HCT116 (cell line): Measurements from ENCODE around the gene OBSCN. TPM values are rescaled to one million over a fixed set of nuclear protein-coding genes. Genes with fewer than 3 reads are reported as not detected.

Experiments used
- ATAC-seq: fragments of 200-7000 bp; cut with Tn5 transposase; 2 replicates; pipeline ENCODE4 v1.9.1; 2020; ENCODE audit warnings: mild to moderate bottlenecking, moderate library complexity
- BruUV-seq: library from RNA; stranded (reverse); fragments of 400-500 nt; replicated peaks from 2 replicates; lab custom pipeline; 2021; lab: Mats Ljungman, UMichigan
- CTCF ChIA-PET: fragments of 300-600 bp; sonication (Branson Sonifier 250); formaldehyde crosslinking; loops from one replicate; lab custom pipeline; 2021; ENCODE audit warnings: antibody characterized with exemption; lab: Charles Lee
- POLR2A ChIA-PET: fragments of 300-600, 350-600 bp; sonication (Branson Sonifier 250); formaldehyde crosslinking; loops from one replicate; lab custom pipeline; 2021; ENCODE audit warnings: antibody characterized with exemption; lab: Charles Lee
- RAD21 ChIA-PET, 2 experiments: fragments of 300-600 bp; sonication (Branson Sonifier 250); formaldehyde crosslinking; loops; one replicate each; lab custom pipeline; 2023; ENCODE audit warnings: low total read pairs in 2 of 2; ENCODE audit not compliant: uncharacterized antibody in 2 of 2, unreplicated experiment in 2 of 2, low non-redundant PET in 1 of 2; lab: Charles Lee
- DNase-seq: peaks from one replicate; pipeline ENCODE4 v3.0.0-alpha.2; 2010; ENCODE audit warnings: low read depth, low spot score
- H2AFZ ChIP-seq: fragments of 200-600 bp; shearing (Covaris generic), sonication (generic); 2 replicates; pipeline ENCODE4 v1.6.1; 2017; ENCODE audit warnings: low read depth, mixed run types, mixed read lengths, antibody characterized with exemption, low read length; ENCODE audit not compliant: poor library complexity, severe bottlenecking
- H3K27ac ChIP-seq: 2 replicates; pipeline ENCODE4 v1.5.1; 2012; ENCODE audit warnings: low read depth, low read length
- H3K27me3 ChIP-seq: fragments of 200-600 bp; sonication (generic); 2 replicates; pipeline ENCODE4 v1.6.1; 2016; ENCODE audit warnings: mixed run types, low read length, mixed read lengths; ENCODE audit not compliant: insufficient read depth
- H3K36me3 ChIP-seq, 2 experiments: fragments of 200-500 bp in 1 of 2; fragments of 200-600 bp in 1 of 2; sonication (Bioruptor generic) in 1 of 2; sonication (generic) in 1 of 2; 2 replicates each; pipeline versions ENCODE4 v1.5.1 to v1.6.1; 2014 to 2016; ENCODE audit warnings: low read length in 2 of 2, inconsistent platforms in 1 of 2, mixed read lengths in 1 of 2, mixed run types in 1 of 2; ENCODE audit not compliant: insufficient read depth in 2 of 2, control insufficient read depth in 1 of 2
- H3K4me1 ChIP-seq, 2 experiments: fragments of 200-600 bp in 1 of 2; sonication (generic) in 1 of 2; 2 replicates each; pipeline versions ENCODE4 v1.5.1 to v1.6.1; 2012 to 2017; ENCODE audit warnings: low read length in 2 of 2, inconsistent platforms in 1 of 2, mild to moderate bottlenecking in 1 of 2, mixed read lengths in 1 of 2, mixed run types in 1 of 2, moderate library complexity in 1 of 2; ENCODE audit not compliant: insufficient read depth in 2 of 2, control insufficient read depth in 1 of 2
- H3K4me2 ChIP-seq: fragments of 200-600 bp; sonication (generic); 2 replicates; pipeline ENCODE4 v1.6.1; 2017; ENCODE audit warnings: mixed run types, low read length, mixed read lengths
- H3K4me3 ChIP-seq, 2 experiments: fragments of 200-600 bp in 1 of 2; sonication (generic) in 1 of 2; replicated peaks in 1 of 2; 2 replicates each; pipeline ENCODE4 v1.5.1; 2011 to 2016; ENCODE audit warnings: low read length in 2 of 2, control low read depth in 1 of 2, low read depth in 1 of 2, mild to moderate bottlenecking in 1 of 2, mixed read lengths in 1 of 2, mixed run types in 1 of 2
- H3K79me2 ChIP-seq: fragments of 200-600 bp; sonication (generic); 2 replicates; pipeline ENCODE4 v1.6.1; 2017; ENCODE audit warnings: mild to moderate bottlenecking, mixed run types, low read length, moderate library complexity, mixed read lengths; ENCODE audit not compliant: insufficient read depth
- H3K9ac ChIP-seq: fragments of 200-600 bp; sonication (generic); 2 replicates; pipeline ENCODE4 v1.6.1; 2016; ENCODE audit warnings: low read length, mixed read lengths
- H3K9me2 ChIP-seq: fragments of 200-600 bp; sonication (generic), shearing (Covaris generic); 2 replicates; pipeline ENCODE4 v1.6.1; 2017; ENCODE audit warnings: mixed run types, mild to moderate bottlenecking, moderate library complexity; ENCODE audit not compliant: insufficient read depth
- H3K9me3 ChIP-seq, 2 experiments: fragments of 200-500 bp in 1 of 2; fragments of 200-600 bp in 1 of 2; sonication (Bioruptor generic) in 1 of 2; sonication (generic) in 1 of 2; 2 replicates each; pipeline ENCODE4 v1.6.1; 2014 to 2017; ENCODE audit warnings: low read length in 2 of 2, mixed read lengths in 2 of 2, inconsistent platforms in 1 of 2, low read depth in 1 of 2, mild to moderate bottlenecking in 1 of 2, mixed run types in 1 of 2, moderate library complexity in 1 of 2; ENCODE audit not compliant: control insufficient read depth in 1 of 2, insufficient read depth in 1 of 2
- H4K20me1 ChIP-seq: fragments of 200-600 bp; sonication (generic), shearing (Covaris generic); 2 replicates; pipeline ENCODE4 v1.6.1; 2017; ENCODE audit warnings: mixed run types, mild to moderate bottlenecking, moderate library complexity; ENCODE audit not compliant: insufficient read depth
- CEBPB ChIP-seq: IDR thresholded peaks from 2 replicates; pipeline ENCODE4 v1.6.1; 2012; ENCODE audit warnings: low read depth
- CTCF ChIP-seq, 3 experiments: fragments of 200-600 bp in 1 of 3; sonication (generic) in 1 of 3; IDR thresholded peaks in 2 of 3; conservative IDR thresholded peaks in 1 of 3; 2 replicates each; pipeline ENCODE4 v1.5.1; 2012 to 2017; ENCODE audit warnings: low read depth in 2 of 3, low read length in 2 of 3, antibody characterized with exemption in 1 of 3, borderline replicate concordance in 1 of 3, control low read depth in 1 of 3, mild to moderate bottlenecking in 1 of 3, mixed read lengths in 1 of 3, mixed run types in 1 of 3, moderate library complexity in 1 of 3; ENCODE audit not compliant: insufficient read depth in 1 of 3
- EGR1 ChIP-seq: IDR thresholded peaks from 2 replicates; pipeline ENCODE4 v1.6.1; 2012; ENCODE audit warnings: low read depth
- ELF1 ChIP-seq: IDR thresholded peaks from 2 replicates; pipeline ENCODE4 v1.6.1; 2012; ENCODE audit warnings: low read depth, borderline replicate concordance
- FOSL1 ChIP-seq: IDR thresholded peaks from 2 replicates; pipeline ENCODE4 v1.6.1; 2012; ENCODE audit warnings: low read depth
- MAX ChIP-seq: IDR thresholded peaks from 2 replicates; pipeline ENCODE4 v1.6.1; 2012
- RAD21 ChIP-seq: IDR thresholded peaks from 2 replicates; pipeline ENCODE4 v1.6.1; 2012; ENCODE audit warnings: low read depth, mild to moderate bottlenecking
- SP1 ChIP-seq: IDR thresholded peaks from 2 replicates; pipeline ENCODE4 v1.6.1; 2012; ENCODE audit warnings: low read depth
- SRF ChIP-seq: IDR thresholded peaks from 2 replicates; pipeline ENCODE4 v1.6.1; 2012; ENCODE audit warnings: low read depth
- TCF7L2 ChIP-seq: IDR thresholded peaks from 2 replicates; pipeline ENCODE4 v1.7.0; 2011; ENCODE audit warnings: borderline replicate concordance, inconsistent platforms; ENCODE audit not compliant: insufficient read depth, insufficient read length; ENCODE audit errors: extremely low read depth
- YY1 ChIP-seq: IDR thresholded peaks from 2 replicates; pipeline ENCODE4 v1.6.1; 2011; ENCODE audit warnings: low read length, low read depth, moderate library complexity, mild to moderate bottlenecking; ENCODE audit not compliant: insufficient replicate concordance; ENCODE audit errors: extremely low read depth
- intact Hi-C: fragments of 100-400 bp; cut with micrococcal nuclease; formaldehyde crosslinking; loops from 2 replicates; pipeline ENCODE4 v1.10.0; 2022
- total RNA-seq: library from RNA; stranded (reverse); gene quantifications from one replicate; pipeline ENCODE4 v1.2.1, GENCODE V29; 2021; ENCODE audit not compliant: unreplicated experiment
- TF ChIP-seq, protein P1 (sequence below): IDR thresholded peaks from 2 replicates; pipeline ENCODE4 v1.6.1; 2012
- TF ChIP-seq, protein P2 (sequence below): IDR thresholded peaks from 2 replicates; pipeline ENCODE4 v1.6.1; 2011; ENCODE audit warnings: mild to moderate bottlenecking, low read length, moderate library complexity; ENCODE audit not compliant: insufficient replicate concordance; ENCODE audit errors: extremely low read depth
- TF ChIP-seq, protein P3 (sequence below): IDR thresholded peaks from 2 replicates; pipeline ENCODE4 v1.6.1; 2012; ENCODE audit warnings: low read depth

OBSCN gene
- total RNA-seq, 1 experiment from 2014 or later = 16.6 TPM

GRCh38 chr1:228190182-228190581, 17.7 kb upstream of the OBSCN start:
- no peak overlapping the region for H3K4me2 ChIP-seq
- BruUV-seq = no TSS peak
- no peaks in the 10 kb centered on the region for H3K9me2 ChIP-seq
- H3K4me3 ChIP-seq = no peak overlapping the region
- H3K9ac ChIP-seq = no peak overlapping the region
- no peaks in the 10 kb centered on the region for H3K9me3 ChIP-seq
- TF ChIP-seq TCF7L2 (no peak), CTCF (IDR thresholded peaks at IDR 0.05 in 2 of 3, conservative IDR thresholded peaks at IDR 0.05 in 1 of 3; ENCODE audit: borderline replicate concordance in 1 of 3, insufficient read depth in 1 of 3, low read depth in 2 of 3, low read length in 2 of 3) (no peak), MAX (no peak), SP1 (no peak), YY1 (no peak), FOSL1 (no peak), RAD21 (no peak), ELF1 (no peak), CEBPB (no peak), SRF (no peak), EGR1 (no peak)
- TF ChIP-seq, protein P1, sequence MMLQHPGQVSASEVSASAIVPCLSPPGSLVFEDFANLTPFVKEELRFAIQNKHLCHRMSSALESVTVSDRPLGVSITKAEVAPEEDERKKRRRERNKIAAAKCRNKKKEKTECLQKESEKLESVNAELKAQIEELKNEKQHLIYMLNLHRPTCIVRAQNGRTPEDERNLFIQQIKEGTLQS = no peak
- TF ChIP-seq, protein P2, sequence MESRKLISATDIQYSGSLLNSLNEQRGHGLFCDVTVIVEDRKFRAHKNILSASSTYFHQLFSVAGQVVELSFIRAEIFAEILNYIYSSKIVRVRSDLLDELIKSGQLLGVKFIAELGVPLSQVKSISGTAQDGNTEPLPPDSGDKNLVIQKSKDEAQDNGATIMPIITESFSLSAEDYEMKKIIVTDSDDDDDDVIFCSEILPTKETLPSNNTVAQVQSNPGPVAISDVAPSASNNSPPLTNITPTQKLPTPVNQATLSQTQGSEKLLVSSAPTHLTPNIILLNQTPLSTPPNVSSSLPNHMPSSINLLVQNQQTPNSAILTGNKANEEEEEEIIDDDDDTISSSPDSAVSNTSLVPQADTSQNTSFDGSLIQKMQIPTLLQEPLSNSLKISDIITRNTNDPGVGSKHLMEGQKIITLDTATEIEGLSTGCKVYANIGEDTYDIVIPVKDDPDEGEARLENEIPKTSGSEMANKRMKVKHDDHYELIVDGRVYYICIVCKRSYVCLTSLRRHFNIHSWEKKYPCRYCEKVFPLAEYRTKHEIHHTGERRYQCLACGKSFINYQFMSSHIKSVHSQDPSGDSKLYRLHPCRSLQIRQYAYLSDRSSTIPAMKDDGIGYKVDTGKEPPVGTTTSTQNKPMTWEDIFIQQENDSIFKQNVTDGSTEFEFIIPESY = no peak
- TF ChIP-seq, protein P3, sequence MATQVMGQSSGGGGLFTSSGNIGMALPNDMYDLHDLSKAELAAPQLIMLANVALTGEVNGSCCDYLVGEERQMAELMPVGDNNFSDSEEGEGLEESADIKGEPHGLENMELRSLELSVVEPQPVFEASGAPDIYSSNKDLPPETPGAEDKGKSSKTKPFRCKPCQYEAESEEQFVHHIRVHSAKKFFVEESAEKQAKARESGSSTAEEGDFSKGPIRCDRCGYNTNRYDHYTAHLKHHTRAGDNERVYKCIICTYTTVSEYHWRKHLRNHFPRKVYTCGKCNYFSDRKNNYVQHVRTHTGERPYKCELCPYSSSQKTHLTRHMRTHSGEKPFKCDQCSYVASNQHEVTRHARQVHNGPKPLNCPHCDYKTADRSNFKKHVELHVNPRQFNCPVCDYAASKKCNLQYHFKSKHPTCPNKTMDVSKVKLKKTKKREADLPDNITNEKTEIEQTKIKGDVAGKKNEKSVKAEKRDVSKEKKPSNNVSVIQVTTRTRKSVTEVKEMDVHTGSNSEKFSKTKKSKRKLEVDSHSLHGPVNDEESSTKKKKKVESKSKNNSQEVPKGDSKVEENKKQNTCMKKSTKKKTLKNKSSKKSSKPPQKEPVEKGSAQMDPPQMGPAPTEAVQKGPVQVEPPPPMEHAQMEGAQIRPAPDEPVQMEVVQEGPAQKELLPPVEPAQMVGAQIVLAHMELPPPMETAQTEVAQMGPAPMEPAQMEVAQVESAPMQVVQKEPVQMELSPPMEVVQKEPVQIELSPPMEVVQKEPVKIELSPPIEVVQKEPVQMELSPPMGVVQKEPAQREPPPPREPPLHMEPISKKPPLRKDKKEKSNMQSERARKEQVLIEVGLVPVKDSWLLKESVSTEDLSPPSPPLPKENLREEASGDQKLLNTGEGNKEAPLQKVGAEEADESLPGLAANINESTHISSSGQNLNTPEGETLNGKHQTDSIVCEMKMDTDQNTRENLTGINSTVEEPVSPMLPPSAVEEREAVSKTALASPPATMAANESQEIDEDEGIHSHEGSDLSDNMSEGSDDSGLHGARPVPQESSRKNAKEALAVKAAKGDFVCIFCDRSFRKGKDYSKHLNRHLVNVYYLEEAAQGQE = no peak
- H3K36me3 ChIP-seq = no peaks in the 10 kb centered on the region
- no peaks in the 10 kb centered on the region for H3K4me1 ChIP-seq
- ATAC-seq = no peak
- no peak for DNase-seq
- H3K27me3 ChIP-seq = no peaks in the 10 kb centered on the region
- ChIA-PET RAD21 (no interaction called here), CTCF (no interaction called here), POLR2A (no interaction called here)
- no peak overlapping the region for H2AFZ ChIP-seq
- intact Hi-C loops = no loop called here
- no peak overlapping the region for H3K27ac ChIP-seq
- H4K20me1 ChIP-seq = no peaks in the 10 kb centered on the region
- no peaks in the 10 kb centered on the region for H3K79me2 ChIP-seq
